Smooth muscle cell (in vitro differentiated cells): ENCODE measurements around the gene EFR3B. TPM values are rescaled to one million over a fixed set of nuclear protein-coding genes. Genes with fewer than 3 reads are reported as not detected.

Experiments
- DNase-seq: peaks from one replicate; lab custom pipeline; 2025; ENCODE audit not compliant: unreplicated experiment; lab: John Stamatoyannopoulos, UW
- H2AFZ ChIP-seq: fragments of 200-600 bp; sonication (generic); 2 replicates; pipeline ENCODE4 v1.6.0; 2016; ENCODE audit warnings: antibody characterized with exemption, low read depth, mild to moderate bottlenecking
- H3F3A ChIP-seq: fragments of 200-600 bp; sonication (generic); 2 replicates; pipeline ENCODE4 v1.6.0; 2017; ENCODE audit warnings: antibody characterized with exemption, low read depth
- H3K27ac ChIP-seq: fragments of 200-600 bp; sonication (generic); 2 replicates; pipeline ENCODE4 v1.5.1; 2016; ENCODE audit warnings: low read depth, mild to moderate bottlenecking
- H3K27me3 ChIP-seq: fragments of 200-600 bp; sonication (generic); 2 replicates; pipeline ENCODE4 v1.6.1; 2016; ENCODE audit warnings: low read depth, mild to moderate bottlenecking
- H3K36me3 ChIP-seq: fragments of 200-600 bp; sonication (generic); 2 replicates; pipeline ENCODE4 v1.5.1; 2016; ENCODE audit warnings: low read depth
- H3K4me1 ChIP-seq: fragments of 200-600 bp; sonication (generic); 2 replicates; pipeline ENCODE4 v1.5.1; 2016; ENCODE audit warnings: low read depth
- H3K4me2 ChIP-seq: fragments of 200-600 bp; sonication (generic); 2 replicates; pipeline ENCODE4 v1.6.0; 2016; ENCODE audit warnings: mild to moderate bottlenecking
- H3K4me3 ChIP-seq: fragments of 200-600 bp; sonication (generic); 2 replicates; pipeline ENCODE4 v1.5.1; 2016; ENCODE audit warnings: mild to moderate bottlenecking
- H3K79me2 ChIP-seq: fragments of 200-600 bp; sonication (generic); 2 replicates; pipeline ENCODE4 v1.6.0; 2016; ENCODE audit warnings: low read depth, mild to moderate bottlenecking
- H3K9ac ChIP-seq: fragments of 200-600 bp; sonication (generic); 2 replicates; pipeline ENCODE4 v1.6.0; 2016; ENCODE audit warnings: low read depth
- H3K9me3 ChIP-seq: fragments of 200-600 bp; sonication (generic); replicated peaks from 2 replicates; pipeline ENCODE4 v1.5.1; 2016; ENCODE audit warnings: low read depth
- H4K20me1 ChIP-seq: fragments of 200-600 bp; sonication (generic); 2 replicates; pipeline ENCODE4 v1.6.0; 2016; ENCODE audit warnings: low read depth
- WGBS: methylation state at CpG from one replicate; pipeline ENCODE4 v1.1.7; 2016; ENCODE audit warnings: low lambda C conversion rate; 5-methylcytosine and 5-hydroxymethylcytosine counted together
- polyA plus RNA-seq: library from polyadenylated mRNA; unstranded; fragments of >200 nt; fragmentation: Nextera tagmentation; extraction: Ambion mirVana; gene quantifications from 2 replicates; pipeline ENCODE4 v1.2.1, GENCODE V29; 2016
- total RNA-seq: library from RNA; depleted of rRNA; stranded (reverse); fragments of >200 nt; gene quantifications from 2 replicates; pipeline ENCODE4 v1.2.3, GENCODE V29; 2014
- TF ChIP-seq, protein P1 (sequence below): fragments of 200-600 bp; sonication (generic); IDR thresholded peaks from 2 replicates; pipeline ENCODE4 v1.5.1; 2017; ENCODE audit warnings: borderline replicate concordance, mild to moderate bottlenecking, antibody characterized with exemption; ENCODE audit not compliant: insufficient read depth, poor library complexity, severe bottlenecking

Gene EFR3B
- total and polyA plus RNA-seq, 2 experiments from 2014 or later: 4.0 to 5.2 TPM

DNA sequence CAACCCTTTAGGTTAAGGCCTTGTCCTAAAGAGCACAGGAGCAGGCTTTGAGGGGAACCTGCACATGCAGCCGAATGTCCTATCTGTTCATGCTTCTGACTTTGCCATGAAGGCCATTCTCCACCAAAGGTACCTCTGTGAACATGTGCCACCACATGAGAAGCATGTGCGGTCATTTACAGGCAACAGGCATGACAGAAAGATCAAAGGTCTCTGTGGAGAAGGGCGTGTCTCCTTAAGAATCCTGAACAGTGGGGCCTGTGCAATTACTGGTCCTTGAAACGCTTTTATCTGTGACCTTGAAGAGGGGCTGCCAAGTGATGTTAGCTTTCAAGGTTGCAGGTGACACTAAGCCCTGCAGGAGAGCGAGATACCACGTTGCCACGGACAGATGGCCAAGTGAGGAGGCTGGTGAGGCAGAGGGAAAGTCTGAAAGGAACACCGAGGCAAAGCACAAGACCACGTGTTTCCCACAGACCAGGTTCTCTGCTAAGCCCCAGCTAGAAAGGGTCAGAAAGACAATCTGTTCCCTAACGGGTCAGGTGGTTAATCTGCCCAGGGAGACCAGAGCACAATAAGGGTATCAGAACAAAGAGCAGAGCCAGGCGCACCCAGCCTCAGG lies 146.0 kb downstream of the EFR3B start:
- Histone ChIP-seq H3K27ac (no peak overlapping the region), H3F3A (no peaks in the 10 kb centered on the region), H3K27me3 (no peaks in the 10 kb centered on the region), H2AFZ (no peak overlapping the region), H3K4me2 (no peak overlapping the region), H3K79me2 (no peaks in the 10 kb centered on the region), H3K9ac (no peak overlapping the region), H3K4me3 (no peak overlapping the region), H4K20me1 (no peaks in the 10 kb centered on the region), H3K4me1 (no peaks in the 10 kb centered on the region), H3K36me3 (no peaks in the 10 kb centered on the region), H3K9me3 (no peaks in the 10 kb centered on the region)
- TF ChIP-seq, protein P1, sequence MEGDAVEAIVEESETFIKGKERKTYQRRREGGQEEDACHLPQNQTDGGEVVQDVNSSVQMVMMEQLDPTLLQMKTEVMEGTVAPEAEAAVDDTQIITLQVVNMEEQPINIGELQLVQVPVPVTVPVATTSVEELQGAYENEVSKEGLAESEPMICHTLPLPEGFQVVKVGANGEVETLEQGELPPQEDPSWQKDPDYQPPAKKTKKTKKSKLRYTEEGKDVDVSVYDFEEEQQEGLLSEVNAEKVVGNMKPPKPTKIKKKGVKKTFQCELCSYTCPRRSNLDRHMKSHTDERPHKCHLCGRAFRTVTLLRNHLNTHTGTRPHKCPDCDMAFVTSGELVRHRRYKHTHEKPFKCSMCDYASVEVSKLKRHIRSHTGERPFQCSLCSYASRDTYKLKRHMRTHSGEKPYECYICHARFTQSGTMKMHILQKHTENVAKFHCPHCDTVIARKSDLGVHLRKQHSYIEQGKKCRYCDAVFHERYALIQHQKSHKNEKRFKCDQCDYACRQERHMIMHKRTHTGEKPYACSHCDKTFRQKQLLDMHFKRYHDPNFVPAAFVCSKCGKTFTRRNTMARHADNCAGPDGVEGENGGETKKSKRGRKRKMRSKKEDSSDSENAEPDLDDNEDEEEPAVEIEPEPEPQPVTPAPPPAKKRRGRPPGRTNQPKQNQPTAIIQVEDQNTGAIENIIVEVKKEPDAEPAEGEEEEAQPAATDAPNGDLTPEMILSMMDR: no peak
- 84% methylated on average over 11 of the region's 11 CpGs for WGBS
- DNase-seq: no peak

DNA sequence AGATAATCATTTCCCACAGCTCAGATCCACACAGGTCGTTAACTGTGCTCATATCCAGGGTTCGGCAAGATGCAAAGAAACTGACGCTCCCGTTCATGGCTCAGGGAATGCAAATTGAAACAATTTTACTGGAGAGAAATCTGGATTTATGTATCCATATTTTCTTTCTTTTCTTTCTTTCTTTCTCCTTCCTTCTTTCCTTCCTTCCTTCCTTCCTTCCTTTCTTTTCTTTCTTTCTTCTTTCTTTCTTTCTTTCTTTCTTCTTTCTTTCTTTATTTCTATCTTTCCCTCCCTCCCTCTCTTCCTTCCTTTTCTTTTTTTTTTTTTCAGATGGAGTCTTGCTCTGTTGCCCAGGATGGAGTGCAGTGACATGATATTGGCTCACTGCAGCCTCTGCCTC lies 146.5 kb downstream of the EFR3B start:
- H3K79me2 ChIP-seq: no peaks in the 10 kb centered on the region
- 92% methylated on average over 4 of the region's 4 CpGs for WGBS
- H4K20me1 ChIP-seq: no peaks in the 10 kb centered on the region
- no peaks in the 10 kb centered on the region for H3K27me3 ChIP-seq
- no peaks in the 10 kb centered on the region for H3K36me3 ChIP-seq
- H3K27ac ChIP-seq: no peak overlapping the region
- no peak overlapping the region for H3K9ac ChIP-seq
- no peak for DNase-seq
- no peaks in the 10 kb centered on the region for H3F3A ChIP-seq
- no peak overlapping the region for H2AFZ ChIP-seq
- no peaks in the 10 kb centered on the region for H3K9me3 ChIP-seq
- H3K4me3 ChIP-seq: no peak overlapping the region
- H3K4me2 ChIP-seq: no peak overlapping the region
- H3K4me1 ChIP-seq: no peaks in the 10 kb centered on the region
- TF ChIP-seq, protein P1: no peak

DNA sequence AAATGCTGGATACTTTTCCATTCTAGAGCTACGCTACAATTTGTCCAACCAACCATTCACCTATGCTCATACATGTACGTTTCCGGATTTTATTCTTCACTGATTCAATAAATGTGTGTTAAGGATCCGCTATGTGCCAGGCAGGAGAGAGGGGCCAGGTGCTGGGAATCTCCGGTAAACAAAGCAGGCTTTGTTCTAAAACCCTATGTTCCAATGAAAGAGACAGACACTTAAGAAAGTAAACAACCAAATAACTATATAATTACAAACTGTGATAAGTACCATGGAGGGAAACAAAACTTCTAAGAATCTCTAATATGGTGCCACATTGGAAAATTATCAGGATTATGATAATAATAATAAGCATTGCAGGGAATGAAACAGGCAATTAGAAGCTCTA lies 148.7 kb downstream of the EFR3B start:
- Histone ChIP-seq H3K9me3 (no peaks in the 10 kb centered on the region), H3K4me3 (no peak overlapping the region), H2AFZ (no peak overlapping the region), H3K79me2 (no peaks in the 10 kb centered on the region), H3K27me3 (no peaks in the 10 kb centered on the region), H3K36me3 (no peaks in the 10 kb centered on the region), H3K4me2 (no peak overlapping the region), H3K4me1 (no peaks in the 10 kb centered on the region), H3F3A (no peaks in the 10 kb centered on the region), H3K9ac (no peak overlapping the region), H4K20me1 (no peaks in the 10 kb centered on the region), H3K27ac (no peak overlapping the region)
- WGBS: 93% methylated on average over 5 of the region's 5 CpGs
- no peak for DNase-seq
- TF ChIP-seq, protein P1: no peak

DNA sequence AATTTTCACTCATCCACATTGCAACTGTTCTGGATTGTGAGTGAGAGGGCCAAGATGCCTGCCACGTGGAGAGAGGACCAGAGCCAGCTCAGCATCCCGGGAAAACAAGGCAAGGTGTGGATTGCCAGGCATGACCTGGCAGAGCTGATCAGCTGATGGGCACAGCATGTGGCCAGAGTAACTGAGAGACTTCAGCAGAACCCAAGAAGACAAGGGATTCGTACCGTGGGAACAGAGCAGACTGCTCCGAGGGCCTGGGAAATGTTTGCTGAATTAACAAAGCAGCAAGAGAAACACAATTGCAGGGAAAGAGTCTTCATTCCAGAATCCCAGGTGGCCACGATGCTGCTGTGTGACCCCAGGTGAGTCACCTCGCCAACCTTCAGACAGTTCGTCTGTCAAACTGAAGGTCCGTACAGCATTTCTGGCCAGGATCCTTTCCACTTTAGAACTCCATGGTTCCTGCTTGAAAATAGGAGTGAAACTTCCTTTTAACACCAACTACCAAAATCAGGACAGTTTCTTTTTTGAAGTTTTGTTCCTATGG lies 152.8 kb downstream of the EFR3B start:
- H3K4me3 ChIP-seq: no peak overlapping the region
- 76% methylated on average over 9 of the region's 9 CpGs for WGBS
- no peaks in the 10 kb centered on the region for H3K4me1 ChIP-seq
- no peaks in the 10 kb centered on the region for H3K9me3 ChIP-seq
- H2AFZ ChIP-seq: no peak overlapping the region
- no peaks in the 10 kb centered on the region for H4K20me1 ChIP-seq
- H3K79me2 ChIP-seq: no peaks in the 10 kb centered on the region
- no peaks in the 10 kb centered on the region for H3K27me3 ChIP-seq
- no peak for DNase-seq
- no peak overlapping the region for H3K4me2 ChIP-seq
- no peaks in the 10 kb centered on the region for H3K36me3 ChIP-seq
- H3F3A ChIP-seq: no peaks in the 10 kb centered on the region
- no peak overlapping the region for H3K27ac ChIP-seq
- no peak overlapping the region for H3K9ac ChIP-seq
- TF ChIP-seq, protein P1: no peak
